Suprapubic skin (tissue), 4 donors: Measurements from ENCODE around the gene ATIC.

Experiments used
- CTCF ChIP-seq, 2 donors: fragments of 200-600 bp in 1 of 2; fragments of 450-650 bp in 1 of 2; sonication (generic) in 1 of 2; IDR thresholded peaks; one replicate each; pipeline ENCODE4 v1.5.1; 2016 to 2019; ENCODE audit warnings: antibody characterized with exemption in 2 of 2, mild to moderate bottlenecking in 1 of 2, moderate library complexity in 1 of 2
- POLR2A ChIP-seq, 2 donors: fragments of 450-650 bp; IDR thresholded peaks; one replicate each; pipeline ENCODE4 v1.6.1; 2017; ENCODE audit warnings: antibody characterized with exemption in 2 of 2, mild to moderate bottlenecking in 2 of 2, moderate library complexity in 2 of 2
- POLR2AphosphoS5 ChIP-seq, 3 donors: sonication (generic); formaldehyde crosslinking; IDR thresholded peaks; one replicate each; pipeline ENCODE4 v1.6.1; 2017; ENCODE audit warnings: antibody characterized with exemption in 3 of 3

DNA sequence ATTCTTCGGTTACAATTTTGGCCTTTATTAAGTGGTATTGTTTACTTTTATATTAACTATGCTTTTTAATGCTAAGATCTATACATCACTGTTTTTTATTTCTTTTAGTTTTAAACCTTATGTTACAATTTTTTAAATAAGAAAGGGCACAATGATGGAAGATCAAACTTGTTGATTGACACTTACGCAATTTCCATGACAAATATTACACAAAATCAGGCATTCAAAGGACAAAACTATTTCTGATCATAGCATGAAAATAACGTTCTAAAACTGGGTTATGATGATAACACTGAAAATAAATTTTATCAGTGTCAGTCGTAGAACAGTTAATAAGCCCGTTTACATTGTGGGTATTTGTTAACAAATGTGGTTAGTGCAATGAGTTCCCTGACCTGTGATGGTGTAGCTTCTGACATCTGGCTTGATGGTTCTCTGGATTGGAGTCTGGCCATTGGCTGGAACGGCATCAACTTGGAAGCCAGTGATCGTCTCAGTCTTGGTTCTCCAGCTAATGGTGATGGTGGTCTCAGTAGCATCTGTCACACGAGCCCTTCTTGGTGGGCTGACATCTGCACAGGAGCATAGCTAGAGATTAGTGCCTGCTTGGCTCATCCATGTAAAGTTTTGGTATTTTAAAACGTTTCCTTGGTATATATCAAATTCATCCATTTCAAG, 64.4 kb downstream of the ATIC start:
- no peak for TF ChIP-seq CTCF (IDR thresholded peaks at IDR 0.05)
- TF ChIP-seq POLR2AphosphoS5 (IDR thresholded peaks at IDR 0.05): no peak
- TF ChIP-seq POLR2A (IDR thresholded peaks at IDR 0.05): no peak
